Keratinocyte (primary cell): ENCODE measurements around the gene MAP3K14. TPM values are rescaled to one million over a fixed set of nuclear protein-coding genes. Genes with fewer than 3 reads are reported as not detected.

Experiments
- DNase-seq: peaks from one replicate; pipeline ENCODE4 v3.0.0-alpha.2; 2011; ENCODE audit warnings: low read depth, missing footprints, low spot score
- FAIRE-seq: peaks from 2 replicates; lab custom pipeline; 2011; peaks lifted over from hg19 to GRCh38; lab: Jason Lieb, UNC
- H2AFZ ChIP-seq: 2 replicates; pipeline ENCODE4 v1.6.0; 2012; ENCODE audit warnings: low read length, control low read depth, inconsistent platforms; ENCODE audit not compliant: control insufficient read depth
- H3K27ac ChIP-seq: 2 replicates; pipeline ENCODE4 v1.5.1; 2011; ENCODE audit warnings: low read length; ENCODE audit not compliant: control insufficient read depth, insufficient read depth
- H3K27me3 ChIP-seq: 3 replicates; pipeline ENCODE4 v1.6.0; 2011; ENCODE audit warnings: low read length; ENCODE audit not compliant: control insufficient read depth, insufficient read depth; ENCODE audit errors: extremely low read depth
- H3K36me3 ChIP-seq, 2 experiments: 2 replicates in 1 of 2; 3 replicates in 1 of 2; pipeline ENCODE4 v1.5.1; 2011; ENCODE audit warnings: low read length in 2 of 2, mild to moderate bottlenecking in 1 of 2; ENCODE audit not compliant: control insufficient read depth in 2 of 2, insufficient read depth in 2 of 2; ENCODE audit errors: extremely low read depth in 1 of 2
- H3K4me1 ChIP-seq: 3 replicates; pipeline ENCODE4 v1.5.1; 2011; ENCODE audit warnings: low read length; ENCODE audit not compliant: control insufficient read depth, insufficient read depth; ENCODE audit errors: extremely low read depth
- H3K4me2 ChIP-seq: 3 replicates; pipeline ENCODE4 v1.6.0; 2011; ENCODE audit warnings: low read depth, low read length; ENCODE audit not compliant: control insufficient read depth, insufficient read depth; ENCODE audit errors: extremely low read depth
- H3K4me3 ChIP-seq, 3 experiments: fragments of 200-600 bp in 1 of 3; sonication (generic) in 1 of 3; 2 replicates in 2 of 3; 3 replicates in 1 of 3; pipeline ENCODE4 v1.5.1; 2011 to 2016; ENCODE audit warnings: low read length in 3 of 3, mild to moderate bottlenecking in 3 of 3, control low read depth in 2 of 3, inconsistent platforms in 1 of 3, low read depth in 1 of 3, mixed read lengths in 1 of 3, mixed run types in 1 of 3, moderate library complexity in 1 of 3; ENCODE audit not compliant: control insufficient read depth in 2 of 3, insufficient read depth in 2 of 3; ENCODE audit errors: extremely low read depth in 1 of 3
- H3K79me2 ChIP-seq: 2 replicates; pipeline ENCODE4 v1.6.0; 2012; ENCODE audit warnings: low read length; ENCODE audit not compliant: control insufficient read depth, insufficient read depth
- H3K9ac ChIP-seq: 3 replicates; pipeline ENCODE4 v1.6.0; 2011; ENCODE audit warnings: low read length; ENCODE audit not compliant: control insufficient read depth, insufficient read depth; ENCODE audit errors: extremely low read depth
- H3K9me1 ChIP-seq: 3 replicates; pipeline ENCODE4 v1.6.0; 2011; ENCODE audit warnings: low read length; ENCODE audit not compliant: control insufficient read depth, insufficient read depth; ENCODE audit errors: extremely low read depth
- H3K9me3 ChIP-seq: 2 replicates; pipeline ENCODE4 v1.5.1; 2012; ENCODE audit warnings: low read depth, low read length; ENCODE audit not compliant: control insufficient read depth
- H4K20me1 ChIP-seq: 3 replicates; pipeline ENCODE4 v1.6.0; 2011; ENCODE audit warnings: low read length; ENCODE audit not compliant: control insufficient read depth, insufficient read depth; ENCODE audit errors: extremely low read depth
- EZH2 ChIP-seq: IDR thresholded peaks from one replicate; pipeline ENCODE4 v1.6.1; 2012; ENCODE audit warnings: inconsistent platforms, mild to moderate bottlenecking, low read length, moderate library complexity
- dilution Hi-C: fragments of 300-500 bp; cut with MboI; formaldehyde crosslinking; loops from one replicate; pipeline ENCODE4 v1.7.0; 2020; ENCODE audit warnings: low sequenced_read_pairs; ENCODE audit not compliant: extremely low pct_ligation_motif_present
- polyA plus RNA-seq, 5 experiments: library from polyadenylated mRNA; depleted of rRNA in 3 of 5; stranded (reverse) in 3 of 5; stranded (forward) in 1 of 5; unstranded in 1 of 5; fragments of >200 nt; gene quantifications; 1 replicate in 1 of 5; 2 replicates in 3 of 5; 3 replicates in 1 of 5; pipeline versions ENCODE4 v1.2.1 to v1.2.3, GENCODE V29; 2011 to 2012; ENCODE audit warnings: missing spikeins in 2 of 5, low read depth in 1 of 5, low replicate concordance in 1 of 5
- TF ChIP-seq, protein P1 (sequence below), 3 experiments: IDR thresholded peaks in 1 of 3; conservative IDR thresholded peaks in 1 of 3; optimal IDR thresholded peaks in 1 of 3; 2 replicates in 2 of 3; 3 replicates in 1 of 3; pipeline versions ENCODE3 to v1.5.1; 2011; ENCODE audit warnings: low read length in 3 of 3, mild to moderate bottlenecking in 3 of 3, moderate library complexity in 2 of 3, control low read depth in 1 of 3, inconsistent platforms in 1 of 3; ENCODE audit not compliant: insufficient read depth in 2 of 3; ENCODE audit errors: extremely low read depth in 1 of 3

The MAP3K14 gene
- polyA plus RNA-seq, 1 donor (not counting 4 experiments of a cell fraction or from before 2014, with no cell fraction given), result 6.5 TPM

DNA sequence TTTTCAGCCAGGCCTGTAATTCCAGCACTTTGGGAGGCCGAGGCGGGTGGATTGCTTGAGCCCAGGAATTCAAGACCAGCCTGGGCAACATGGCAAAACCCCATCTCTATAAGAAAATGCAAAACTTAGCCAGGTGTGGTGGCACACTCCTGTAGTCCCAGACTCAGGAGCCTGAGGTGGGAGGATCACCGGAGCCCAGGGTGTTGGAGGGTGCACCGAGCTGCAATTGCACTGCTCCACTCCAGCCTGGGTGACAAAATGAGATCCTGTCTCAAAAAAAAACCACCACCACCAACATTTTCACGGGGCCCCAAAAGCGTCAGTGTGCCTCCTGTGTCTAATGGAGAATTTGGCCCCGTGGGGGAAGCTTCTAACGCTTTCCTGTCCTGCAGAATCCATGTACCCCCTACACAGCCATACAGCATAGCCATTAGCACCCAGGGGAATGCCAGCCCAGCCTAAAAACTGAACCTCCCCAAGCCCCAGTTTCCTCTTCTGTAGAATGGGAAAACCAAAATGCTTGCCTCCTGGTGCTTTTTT is 22.2 kb upstream of the MAP3K14 start:
- FAIRE-seq (no peak), DNase-seq (no peak)
- Histone ChIP-seq H3K9ac (no peak overlapping the region), H2AFZ (no peak overlapping the region), H3K9me3 (no peaks in the 10 kb centered on the region), H3K79me2 (no peaks in the 10 kb centered on the region), H4K20me1 (no peaks in the 10 kb centered on the region), H3K4me2 (no peak overlapping the region), H3K27ac (no peak overlapping the region), H3K36me3 (no peaks in the 10 kb centered on the region), H3K4me1 (peaks cover 9% of the 10 kb centered on the region), H3K4me3 (no peak overlapping the region), H3K9me1 (no peaks in the 10 kb centered on the region), H3K27me3 (no peaks in the 10 kb centered on the region)
- TF ChIP-seq EZH2, result no peak
- TF ChIP-seq, protein P1, sequence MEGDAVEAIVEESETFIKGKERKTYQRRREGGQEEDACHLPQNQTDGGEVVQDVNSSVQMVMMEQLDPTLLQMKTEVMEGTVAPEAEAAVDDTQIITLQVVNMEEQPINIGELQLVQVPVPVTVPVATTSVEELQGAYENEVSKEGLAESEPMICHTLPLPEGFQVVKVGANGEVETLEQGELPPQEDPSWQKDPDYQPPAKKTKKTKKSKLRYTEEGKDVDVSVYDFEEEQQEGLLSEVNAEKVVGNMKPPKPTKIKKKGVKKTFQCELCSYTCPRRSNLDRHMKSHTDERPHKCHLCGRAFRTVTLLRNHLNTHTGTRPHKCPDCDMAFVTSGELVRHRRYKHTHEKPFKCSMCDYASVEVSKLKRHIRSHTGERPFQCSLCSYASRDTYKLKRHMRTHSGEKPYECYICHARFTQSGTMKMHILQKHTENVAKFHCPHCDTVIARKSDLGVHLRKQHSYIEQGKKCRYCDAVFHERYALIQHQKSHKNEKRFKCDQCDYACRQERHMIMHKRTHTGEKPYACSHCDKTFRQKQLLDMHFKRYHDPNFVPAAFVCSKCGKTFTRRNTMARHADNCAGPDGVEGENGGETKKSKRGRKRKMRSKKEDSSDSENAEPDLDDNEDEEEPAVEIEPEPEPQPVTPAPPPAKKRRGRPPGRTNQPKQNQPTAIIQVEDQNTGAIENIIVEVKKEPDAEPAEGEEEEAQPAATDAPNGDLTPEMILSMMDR (optimal IDR thresholded peaks at IDR 0.05 in 1 of 3, IDR thresholded peaks at IDR 0.05 in 1 of 3, conservative IDR thresholded peaks at IDR 0.05 in 1 of 3; ENCODE audit: extremely low read depth in 1 of 3, insufficient read depth in 2 of 3, low read length in 3 of 3), result no peak
- dilution Hi-C loops, result no loop called here

DNA sequence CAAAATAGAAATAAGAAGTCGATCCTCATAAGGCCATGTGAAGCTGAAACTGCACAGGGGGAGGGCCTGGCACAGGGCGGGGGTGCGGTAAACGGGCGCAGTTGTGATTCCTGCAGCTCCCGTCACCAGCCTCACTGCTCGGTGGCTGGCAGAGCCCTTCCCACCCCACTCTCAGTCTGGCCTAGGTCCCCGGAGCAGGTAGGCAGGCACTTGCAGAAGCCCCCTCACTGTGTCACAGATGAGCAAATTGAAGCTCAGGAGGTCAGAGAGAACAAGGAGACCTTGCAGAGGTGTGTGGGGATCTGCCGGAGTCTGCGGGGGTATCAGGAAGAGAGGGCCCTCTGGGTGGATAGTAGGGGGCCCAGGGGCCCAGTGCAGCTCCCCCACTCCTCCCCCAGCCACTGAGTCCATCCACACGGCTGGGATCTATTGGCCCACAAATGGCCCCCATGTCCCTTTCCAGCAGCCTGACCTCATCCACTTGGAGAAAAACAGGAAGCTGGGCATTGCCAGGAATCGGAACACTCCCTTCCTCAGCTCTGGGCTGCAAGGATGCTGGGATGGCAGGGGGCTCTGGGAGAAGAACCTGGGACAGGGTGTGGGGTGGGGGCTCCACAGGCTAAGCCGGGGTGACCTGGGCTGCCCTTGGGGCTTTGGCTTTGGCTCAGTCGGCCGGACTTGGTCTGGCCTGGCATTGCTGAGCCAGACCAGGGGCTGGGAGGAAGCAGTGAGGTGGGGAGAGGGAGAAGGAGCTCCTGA is 21.4 kb upstream of the MAP3K14 start:
- Histone ChIP-seq H3K27ac (no peak overlapping the region), H3K79me2 (no peaks in the 10 kb centered on the region), H3K4me1 (peaks cover 13% of the 10 kb centered on the region), H3K4me3 (no peak overlapping the region), H3K4me2 (no peak overlapping the region), H3K27me3 (no peaks in the 10 kb centered on the region), H3K36me3 (no peaks in the 10 kb centered on the region), H4K20me1 (no peaks in the 10 kb centered on the region), H3K9me1 (no peaks in the 10 kb centered on the region), H2AFZ (no peak overlapping the region), H3K9ac (no peak overlapping the region), H3K9me3 (no peaks in the 10 kb centered on the region)
- dilution Hi-C loops, result no loop called here
- no peak for FAIRE-seq
- no peak for DNase-seq
- no peak for TF ChIP-seq EZH2
- TF ChIP-seq, protein P1 (optimal IDR thresholded peaks at IDR 0.05 in 1 of 3, IDR thresholded peaks at IDR 0.05 in 1 of 3, conservative IDR thresholded peaks at IDR 0.05 in 1 of 3; ENCODE audit: extremely low read depth in 1 of 3, insufficient read depth in 2 of 3, low read length in 3 of 3), result no peak
